ENCODE results near the gene FFAR1.
A peak's percentile ranks its signal among the peaks of the same experiment; 100 is the strongest.

Gene FFAR1

GRCh38 chr19:35347171-35347929 is at the start of gene FFAR1:
Gene FFAR1 (plus strand): TSS chr19:35347902. CDS start chr19:35351552, 3,650 bp downstream.
- peak; percentile 47 for DNase-seq

- no peak for DNase-seq
Observed at GRCh38 chr19:35297922-35298321, 49.8 kb upstream of the FFAR1 start.

GRCh38 chr19:35298561-35298972 is 49.1 kb upstream of the FFAR1 start:
- DNase-seq, result no peak

GRCh38 chr19:35299523-35300338 is 48.0 kb upstream of the FFAR1 start:
- DNase-seq, result no peak

GRCh38 chr19:35300339-35300649 is 47.4 kb upstream of the FFAR1 start:
- no peak for DNase-seq

- DNase-seq, result no peak
Observed at GRCh38 chr19:35301961-35302360, 45.7 kb upstream of the FFAR1 start.

GRCh38 chr19:35302446-35302845 is 45.3 kb upstream of the FFAR1 start:
- DNase-seq, result no peak

GRCh38 chr19:35303357-35303915 is 44.3 kb upstream of the FFAR1 start:
- DNase-seq, result no peak

- no peak for DNase-seq
Observed at GRCh38 chr19:35304036-35304435, 43.7 kb upstream of the FFAR1 start.

- DNase-seq, result no peak
Observed at GRCh38 chr19:35305181-35305580, 42.5 kb upstream of the FFAR1 start.

GRCh38 chr19:35306473-35307246 is 41.0 kb upstream of the FFAR1 start:
- DNase-seq, result no peak

- DNase-seq, result no peak
Observed at GRCh38 chr19:35307931-35308330, 39.8 kb upstream of the FFAR1 start.

- DNase-seq, result no peak
Observed at GRCh38 chr19:35308910-35309309, 38.8 kb upstream of the FFAR1 start.

GRCh38 chr19:35309481-35310279 is 38.0 kb upstream of the FFAR1 start:
- DNase-seq, result no peak

GRCh38 chr19:35310331-35310730 is 37.4 kb upstream of the FFAR1 start:
- no peak for DNase-seq

- no peak for DNase-seq
Observed at GRCh38 chr19:35310811-35311465, 36.8 kb upstream of the FFAR1 start.

- no peak for DNase-seq
Observed at GRCh38 chr19:35311901-35312665, 35.6 kb upstream of the FFAR1 start.

- no peak for DNase-seq
Observed at GRCh38 chr19:35313587-35313986, 34.1 kb upstream of the FFAR1 start.

GRCh38 chr19:35314031-35314430 is 33.7 kb upstream of the FFAR1 start:
- DNase-seq, result no peak

GRCh38 chr19:35314858-35315470 is 32.7 kb upstream of the FFAR1 start:
- no peak for DNase-seq

- no peak for DNase-seq
Observed at GRCh38 chr19:35315883-35316282, 31.8 kb upstream of the FFAR1 start.

Measured in activated T-cell treated with anti-CD3 and anti-CD28 coated beads, Interleukin-2, amount 50 U/mL, for 1 hour (primary cell).